PC-9 (cell line): Measurements from ENCODE around the gene LIPM. TPM values are rescaled to one million over a fixed set of nuclear protein-coding genes. Genes with fewer than 3 reads are reported as not detected.

Experiments
- BruUV-seq: library from RNA; stranded (reverse); fragments of 400-500 nt; replicated peaks from 2 replicates; lab custom pipeline; 2021; lab: Mats Ljungman, UMichigan
- CTCF ChIA-PET: fragments of 300-600 bp; sonication (Branson Sonifier 250); formaldehyde crosslinking; loops from one replicate; lab custom pipeline; 2022; ENCODE audit warnings: antibody characterized with exemption; lab: Charles Lee
- POLR2A ChIA-PET: fragments of 300-600 bp; sonication (Branson Sonifier 250); formaldehyde crosslinking; loops from one replicate; lab custom pipeline; 2022; ENCODE audit warnings: antibody characterized with exemption; ENCODE audit not compliant: unreplicated experiment; lab: Charles Lee
- DNase-seq, 2 experiments: peaks; one replicate each; pipeline versions ENCODE4 v3.0.0 to v3.0.0-alpha.2; 2015 to 2022; ENCODE audit warnings: mixed read lengths in 1 of 2
- H2AFZ ChIP-seq: fragments of 200-600 bp; sonication (generic); 2 replicates; pipeline ENCODE4 v1.8.1; 2017; ENCODE audit warnings: antibody characterized with exemption
- H3F3A ChIP-seq: fragments of 200-600 bp; sonication (generic); 2 replicates; pipeline ENCODE4 v1.8.1; 2017; ENCODE audit warnings: antibody characterized with exemption, mild to moderate bottlenecking, low read depth; ENCODE audit not compliant: insufficient read depth
- H3K27ac ChIP-seq: fragments of 200-600 bp; sonication (generic); 2 replicates; pipeline ENCODE4 v1.6.1; 2016; ENCODE audit warnings: mixed run types
- H3K27me3 ChIP-seq: fragments of 200-600 bp; sonication (generic); 2 replicates; pipeline ENCODE4 v1.6.1; 2016; ENCODE audit warnings: low read depth, mixed run types; ENCODE audit not compliant: insufficient read depth
- H3K36me3 ChIP-seq: fragments of 200-600 bp; sonication (generic); 2 replicates; pipeline ENCODE4 v1.6.1; 2016; ENCODE audit warnings: low read depth, mixed run types
- H3K4me1 ChIP-seq: fragments of 200-600 bp; sonication (generic); replicated peaks from 2 replicates; pipeline ENCODE4 v1.6.1; 2016; ENCODE audit warnings: mixed run types; ENCODE audit not compliant: insufficient read depth
- H3K4me2 ChIP-seq: fragments of 200-600 bp; sonication (generic); 2 replicates; pipeline ENCODE4 v1.6.1; 2017; ENCODE audit warnings: mixed run types
- H3K4me3 ChIP-seq: fragments of 200-600 bp; sonication (generic); 2 replicates; pipeline ENCODE4 v1.6.1; 2016; ENCODE audit warnings: mixed run types
- H3K79me2 ChIP-seq: fragments of 200-600 bp; sonication (generic); 2 replicates; pipeline ENCODE4 v1.6.1; 2017; ENCODE audit warnings: low read depth, mixed run types
- H3K9me2 ChIP-seq: fragments of 200-600 bp; sonication (generic); 2 replicates; pipeline ENCODE4 v1.8.1; 2017; ENCODE audit warnings: mild to moderate bottlenecking; ENCODE audit not compliant: insufficient read depth
- H3K9me3 ChIP-seq: fragments of 200-600 bp; sonication (generic); 2 replicates; pipeline ENCODE4 v1.8.1; 2016; ENCODE audit warnings: low read depth; ENCODE audit not compliant: insufficient read depth
- H4K20me1 ChIP-seq: fragments of 200-600 bp; sonication (generic); 2 replicates; pipeline ENCODE4 v1.8.1; 2017; ENCODE audit not compliant: insufficient read depth
- CTCF ChIP-seq: fragments of 200-600 bp; sonication (generic); conservative IDR thresholded peaks from 2 replicates; pipeline ENCODE4 v1.6.1; 2017; ENCODE audit warnings: mixed run types, antibody characterized with exemption, mild to moderate bottlenecking, moderate library complexity
- EZH2 ChIP-seq: fragments of 200-600 bp; sonication (generic); IDR thresholded peaks from 2 replicates; pipeline ENCODE4 v1.8.0; 2017; ENCODE audit warnings: antibody characterized with exemption, low read depth
- intact Hi-C: fragments of 100-400 bp; cut with micrococcal nuclease; formaldehyde crosslinking; loops from one replicate; pipeline ENCODE4 v1.10.0; 2022; ENCODE audit not compliant: unreplicated experiment
- total RNA-seq: library from RNA; stranded (reverse); gene quantifications from 2 replicates; pipeline ENCODE4 v1.2.3, GENCODE V29; 2021

LIPM gene
- total RNA-seq, 1 experiment from 2014 or later = not detected

- Histone ChIP-seq H3K27ac (no peak overlapping the region), H3K27me3 (no peaks in the 10 kb centered on the region), H3K9me2 (no peaks in the 10 kb centered on the region), H3K36me3 (no peaks in the 10 kb centered on the region), H2AFZ (no peak overlapping the region), H3F3A (no peaks in the 10 kb centered on the region), H4K20me1 (no peaks in the 10 kb centered on the region), H3K9me3 (no peaks in the 10 kb centered on the region), H3K4me3 (no peak overlapping the region), H3K4me2 (no peak overlapping the region), H3K79me2 (no peaks in the 10 kb centered on the region), H3K4me1 (no peaks in the 10 kb centered on the region)
- ChIA-PET CTCF (interaction anchor here (0.6 kb wide), 1 partner anchor 180 kb away, joined by 7 read pairs; no protein-coding TSS in a partner anchor), POLR2A (no interaction called here)
- BruUV-seq = no TSS peak
- intact Hi-C loops = no loop called here
- no peak for TF ChIP-seq CTCF
- TF ChIP-seq EZH2 = no peak
- no peak for DNase-seq
Measured at GRCh38 chr10:88769384-88769783, 33.1 kb upstream of the LIPM start.

- no peak for DNase-seq
- Histone ChIP-seq H3K4me2 (no peak overlapping the region), H3K4me3 (no peak overlapping the region), H3K4me1 (no peaks in the 10 kb centered on the region), H3K36me3 (no peaks in the 10 kb centered on the region), H3K9me2 (no peaks in the 10 kb centered on the region), H3K27ac (no peak overlapping the region), H4K20me1 (no peaks in the 10 kb centered on the region), H3F3A (no peaks in the 10 kb centered on the region), H3K9me3 (no peaks in the 10 kb centered on the region), H3K79me2 (no peaks in the 10 kb centered on the region), H2AFZ (no peak overlapping the region), H3K27me3 (no peaks in the 10 kb centered on the region)
- TF ChIP-seq CTCF (no peak), EZH2 (no peak)
- ChIA-PET POLR2A (no interaction called here), CTCF (no interaction called here)
- intact Hi-C loops = no loop called here
- no TSS peak for BruUV-seq
Measured at GRCh38 chr10:88781206-88781605, 21.3 kb upstream of the LIPM start.

GRCh38 chr10:88782222-88782621, 20.3 kb upstream of the LIPM start:
- Histone ChIP-seq H3K9me3 (no peaks in the 10 kb centered on the region), H3K4me3 (no peak overlapping the region), H3K36me3 (no peaks in the 10 kb centered on the region), H4K20me1 (no peaks in the 10 kb centered on the region), H3K9me2 (no peaks in the 10 kb centered on the region), H3F3A (no peaks in the 10 kb centered on the region), H3K27ac (no peak overlapping the region), H3K27me3 (no peaks in the 10 kb centered on the region), H3K4me1 (no peaks in the 10 kb centered on the region), H2AFZ (no peak overlapping the region), H3K4me2 (no peak overlapping the region), H3K79me2 (no peaks in the 10 kb centered on the region)
- DNase-seq = no peak
- TF ChIP-seq EZH2 = no peak
- TF ChIP-seq CTCF = no peak
- BruUV-seq = no TSS peak
- intact Hi-C loops = no loop called here
- CTCF ChIA-PET = no interaction called here
- POLR2A ChIA-PET = no interaction called here
